ENCODE results near the gene REEP5. TPM values are rescaled to one million over a fixed set of nuclear protein-coding genes. Genes with fewer than 3 reads are reported as not detected.

REEP5 gene
- total and polyA plus RNA-seq, 2 of the 13 experiments (the other 11 are each of a cell fraction or from before 2014, with no cell fraction given), result 49.4 to 239 TPM

- WGBS (ENCODE audit: low lambda C conversion rate), result 71% methylated on average over 1 of the region's 1 CpG
- FAIRE-seq, result no peak
- TF ChIP-seq, protein P1, sequence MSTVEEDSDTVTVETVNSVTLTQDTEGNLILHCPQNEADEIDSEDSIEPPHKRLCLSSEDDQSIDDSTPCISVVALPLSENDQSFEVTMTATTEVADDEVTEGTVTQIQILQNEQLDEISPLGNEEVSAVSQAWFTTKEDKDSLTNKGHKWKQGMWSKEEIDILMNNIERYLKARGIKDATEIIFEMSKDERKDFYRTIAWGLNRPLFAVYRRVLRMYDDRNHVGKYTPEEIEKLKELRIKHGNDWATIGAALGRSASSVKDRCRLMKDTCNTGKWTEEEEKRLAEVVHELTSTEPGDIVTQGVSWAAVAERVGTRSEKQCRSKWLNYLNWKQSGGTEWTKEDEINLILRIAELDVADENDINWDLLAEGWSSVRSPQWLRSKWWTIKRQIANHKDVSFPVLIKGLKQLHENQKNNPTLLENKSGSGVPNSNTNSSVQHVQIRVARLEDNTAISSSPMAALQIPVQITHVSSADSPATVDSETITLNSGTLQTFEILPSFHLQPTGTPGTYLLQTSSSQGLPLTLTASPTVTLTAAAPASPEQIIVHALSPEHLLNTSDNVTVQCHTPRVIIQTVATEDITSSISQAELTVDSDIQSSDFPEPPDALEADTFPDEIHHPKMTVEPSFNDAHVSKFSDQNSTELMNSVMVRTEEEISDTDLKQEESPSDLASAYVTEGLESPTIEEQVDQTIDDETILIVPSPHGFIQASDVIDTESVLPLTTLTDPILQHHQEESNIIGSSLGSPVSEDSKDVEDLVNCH (CRISPR knock-in tag; IDR thresholded peaks at IDR 0.05), result no peak
- TF ChIP-seq HMG20A (CRISPR knock-in tag; IDR thresholded peaks at IDR 0.05; ENCODE audit: borderline replicate concordance) (no peak), BCL6 (CRISPR knock-in tag; IDR thresholded peaks at IDR 0.05) (peak; percentile 89), ZNF770 (CRISPR knock-in tag; IDR thresholded peaks at IDR 0.05) (no peak), ZNF691 (CRISPR knock-in tag; IDR thresholded peaks at IDR 0.05; ENCODE audit: borderline replicate concordance, low read depth) (no peak), ZNF362 (CRISPR knock-in tag; IDR thresholded peaks at IDR 0.05; ENCODE audit: borderline replicate concordance) (0 out of 2 replicates have a peak, but pooled peaks have one; percentile 33)
- POLR2A ChIA-PET, result interaction anchor here (0.9 to 3.8 kb wide), 5 partner anchors 9 to 99 kb away, joined by 3 to 24 read pairs (median 8); partner anchors contain the start of genes DCP2, REEP5 and SRP19
- 0 out of 3 replicates have a peak, but pooled peaks have one; percentile 13 for ATAC-seq
- no peak for DNase-seq (ENCODE audit: low spot score)
- Histone ChIP-seq H3K79me2 (ENCODE audit: insufficient read depth, low read length) (no peaks in the 10 kb centered on the region), H2AFZ (ENCODE audit: low read length) (no peak overlapping the region), H3K4me1 (ENCODE audit: insufficient read depth, low read length) (peaks cover 70% of the 10 kb centered on the region), H3K4me2 (ENCODE audit: low read depth, low read length) (peak overlapping the region; percentile 88), H3K9ac (ENCODE audit: insufficient read depth, low read depth, low read length) (no peak overlapping the region), H4K20me1 (ENCODE audit: insufficient read depth, low read length) (no peaks in the 10 kb centered on the region), H3K4me3 (replicated peaks in 1 of 3; ENCODE audit: insufficient read depth in 1 of 3, low read depth in 2 of 3, low read length in 3 of 3) (no peak overlapping the region; a peak in 1 of 6 replicates), H3K27ac (ENCODE audit: extremely low read length, insufficient read depth, low read length) (no peak overlapping the region), H3K36me3 (replicated peaks in 1 of 2; ENCODE audit: control insufficient read depth in 1 of 2, insufficient read depth in 2 of 2, low read length in 2 of 2) (no peaks in the 10 kb centered on the region), H3K9me3 (ENCODE audit: low read length) (no peaks in the 10 kb centered on the region), H3K27me3 (ENCODE audit: control insufficient read depth in 1 of 2, insufficient read depth in 2 of 2, low read length in 2 of 2) (no peaks in the 10 kb centered on the region)
- CTCF ChIA-PET (ENCODE audit: low intra/inter-chr PET ratio, low total read pairs), result no interaction called here
- in situ Hi-C loops (cut with HindIII; ENCODE audit: extremely low pct_ligation_motif_present, low pct_unique_long_range_greater_than_20kb), result no loop called here
- BruUV-seq (replicated peaks), result no TSS peak
- intact Hi-C loops (cut with micrococcal nuclease; ENCODE audit: unreplicated experiment), result loop anchor here (5.0 to 10.0 kb wide), 2 partner anchors 98 to 796 kb away; partner anchors contain the start of gene SRP19
Measured at GRCh38 chr5:112960315-112960714, 38.3 kb upstream of the REEP5 start.
